Activated CD8-positive, alpha-beta memory T cell treated with anti-CD3 and anti-CD28 coated beads, Interleukin-2, amount 50 U/mL, for 24 hours (primary cell): ENCODE measurements around the gene TFDP2.
A peak's percentile ranks its signal among the peaks of the same experiment; 100 is the strongest.

Experiments
- DNase-seq: peaks from one replicate; pipeline ENCODE4 v3.0.0-alpha.2; 2020; ENCODE audit errors: extremely low read depth

TFDP2 gene

DNA sequence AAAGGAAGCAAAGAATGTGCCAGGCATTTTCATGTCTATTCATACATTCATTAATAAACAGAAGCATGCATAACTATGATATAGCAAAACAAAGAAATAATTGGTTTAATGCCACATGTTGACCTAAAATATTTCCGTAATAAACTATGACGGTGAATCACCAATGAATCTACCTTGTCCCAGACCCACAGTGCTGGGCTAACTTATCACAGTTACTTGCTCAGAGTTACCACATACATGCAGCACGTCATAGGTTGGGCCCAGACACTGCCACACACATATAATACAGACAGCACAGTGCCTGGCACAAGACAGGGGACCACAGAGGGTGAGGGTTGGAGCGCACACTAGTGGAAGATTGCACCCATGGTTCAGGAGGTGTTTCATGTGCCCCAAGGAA lies 186.0 kb downstream of the TFDP2 start:
- DNase-seq: no peak

DNA sequence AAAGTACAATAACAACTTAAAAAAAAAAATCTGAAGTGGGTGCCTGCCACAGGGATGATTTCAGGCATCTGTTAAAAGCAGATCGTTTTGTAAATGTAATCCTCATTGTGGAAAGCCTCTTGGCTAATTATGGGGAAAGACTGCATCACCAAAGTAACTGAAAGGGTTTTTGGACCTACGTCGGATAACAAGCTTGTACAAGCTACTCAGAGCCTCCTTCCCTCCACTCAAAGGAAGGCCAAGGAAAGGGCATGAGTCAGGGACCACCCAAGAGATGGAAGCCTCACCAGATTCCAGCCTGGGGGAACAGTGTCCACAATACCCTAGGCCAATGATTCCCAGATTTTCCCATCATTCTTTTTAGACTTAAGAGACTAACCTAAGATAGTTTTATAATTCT lies 188.6 kb downstream of the TFDP2 start:
- no peak for DNase-seq

DNA sequence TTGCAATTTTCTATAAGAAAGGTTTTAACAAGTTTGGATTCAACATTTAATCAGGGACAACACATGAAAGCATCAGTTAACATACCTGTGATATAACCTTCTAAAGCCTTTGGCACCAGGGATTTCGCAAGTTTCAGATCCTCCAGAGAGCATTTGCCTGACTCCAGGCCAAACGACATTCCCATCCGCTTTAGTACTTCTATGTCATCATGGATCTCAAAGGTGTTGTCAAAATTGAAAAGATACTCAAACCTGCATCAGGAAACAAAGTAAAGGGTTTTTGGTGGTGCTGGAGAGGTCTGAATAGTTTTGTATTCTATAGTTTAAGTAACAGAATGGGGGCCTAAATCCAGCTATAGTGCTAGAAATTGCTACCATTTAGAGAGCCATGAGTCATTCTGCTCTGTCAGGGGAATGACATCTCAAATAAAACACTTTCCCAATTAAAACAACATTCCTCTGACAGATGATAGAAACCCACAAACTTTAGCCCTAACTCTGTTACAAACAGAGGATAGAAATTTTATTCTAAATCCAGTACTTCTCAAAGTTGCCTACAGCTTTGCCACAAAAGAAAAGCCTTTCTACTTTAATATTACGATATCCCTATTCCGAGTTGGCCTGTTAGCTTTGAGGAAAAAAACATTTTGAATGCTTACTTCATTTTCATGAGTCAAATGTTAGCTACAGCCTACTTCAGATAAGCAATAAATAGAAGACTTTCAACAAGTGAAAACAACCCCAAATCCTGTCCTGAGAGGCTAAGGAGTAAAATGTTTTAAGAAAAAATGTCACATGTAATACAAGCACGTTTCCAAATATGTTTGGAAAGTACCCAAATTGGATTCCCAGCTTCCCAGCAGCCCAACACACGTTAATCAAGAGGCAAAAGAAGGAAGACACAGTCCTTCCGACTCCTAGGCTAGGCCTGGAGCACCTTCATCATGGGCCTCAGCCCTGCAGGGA lies 189.5 kb downstream of the TFDP2 start:
- DNase-seq: no peak

DNA sequence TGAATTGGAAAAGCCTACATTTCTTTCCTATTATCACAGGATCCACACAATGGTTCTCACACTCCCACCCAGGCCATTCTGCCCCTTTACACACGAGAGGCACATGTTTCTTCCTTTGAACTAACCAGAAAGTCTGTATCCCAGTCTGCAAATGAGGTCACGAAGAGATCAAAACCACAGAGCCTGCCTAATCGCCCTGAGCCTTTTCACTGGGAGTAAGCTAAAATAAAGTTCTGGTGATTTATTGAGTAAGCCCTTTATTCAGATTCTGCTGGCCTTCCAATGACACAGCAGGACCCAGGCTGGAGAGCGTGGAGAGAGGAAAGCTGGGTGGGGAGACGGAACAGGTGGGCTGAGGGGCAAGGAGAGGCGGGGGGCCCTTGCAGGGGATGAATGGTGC lies 194.2 kb downstream of the TFDP2 start:
- DNase-seq: no peak

DNA sequence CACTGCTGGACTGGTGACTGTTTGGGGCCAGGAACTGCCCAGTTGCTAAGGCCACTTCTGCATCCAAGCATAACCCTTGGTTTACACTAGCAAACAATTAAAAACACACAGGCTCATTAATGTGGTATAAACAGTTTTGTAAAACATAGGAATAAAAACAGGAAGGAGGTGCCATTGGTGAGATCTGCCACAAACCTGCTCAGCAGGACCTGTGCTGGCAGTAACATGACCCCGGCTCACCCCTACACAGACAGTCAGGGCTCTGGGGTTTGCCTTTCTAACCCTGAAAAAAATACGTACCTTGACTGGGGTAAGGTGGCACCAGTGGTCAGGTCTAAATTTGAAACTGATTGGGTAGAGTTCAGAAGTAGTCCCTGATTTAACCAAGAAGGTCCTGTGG lies 196.7 kb downstream of the TFDP2 start:
- no peak for DNase-seq

DNA sequence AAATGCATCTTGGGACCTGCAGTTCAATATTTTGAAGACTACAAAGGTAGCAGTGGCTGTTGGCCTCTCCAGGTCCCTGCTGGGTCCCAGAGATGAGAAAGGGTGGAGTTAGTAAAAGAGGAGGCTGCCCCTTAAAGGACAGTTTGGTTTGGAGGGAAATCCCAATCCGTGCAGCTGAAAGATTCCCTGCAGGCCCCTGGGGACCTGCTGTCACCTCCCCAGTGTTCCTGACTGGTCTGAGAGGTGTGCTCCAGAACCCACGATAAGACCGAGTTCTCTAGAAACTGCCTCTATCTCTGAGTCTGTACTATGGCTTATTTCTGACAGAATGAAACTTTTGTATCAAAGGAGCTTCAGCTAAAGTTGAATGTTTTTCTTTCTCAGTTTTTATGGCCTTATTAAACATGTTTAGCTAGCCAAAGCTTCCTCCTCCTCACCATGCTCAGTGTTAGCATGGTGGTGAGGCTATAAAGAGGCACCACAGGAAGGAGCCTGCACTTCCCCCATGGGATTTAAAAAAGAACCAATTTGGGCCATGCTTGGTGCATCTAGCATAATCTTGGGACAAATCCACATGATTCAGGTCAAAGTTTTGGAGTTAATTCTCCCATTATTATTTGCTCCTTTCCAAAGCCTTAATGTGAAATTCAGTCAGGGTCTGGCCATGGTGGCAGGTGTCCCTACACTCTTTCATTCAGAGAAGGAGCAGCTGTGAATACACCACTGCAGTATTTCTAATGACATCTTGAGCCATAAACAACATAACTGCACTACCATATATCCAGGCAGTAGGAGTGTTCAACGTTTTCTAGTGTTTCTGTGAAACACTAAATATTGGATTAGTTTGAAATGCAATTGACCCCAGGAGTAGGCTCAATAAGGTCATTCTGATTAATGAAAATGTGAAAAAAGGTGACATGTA lies 198.5 kb downstream of the TFDP2 start:
- no peak for DNase-seq

DNA sequence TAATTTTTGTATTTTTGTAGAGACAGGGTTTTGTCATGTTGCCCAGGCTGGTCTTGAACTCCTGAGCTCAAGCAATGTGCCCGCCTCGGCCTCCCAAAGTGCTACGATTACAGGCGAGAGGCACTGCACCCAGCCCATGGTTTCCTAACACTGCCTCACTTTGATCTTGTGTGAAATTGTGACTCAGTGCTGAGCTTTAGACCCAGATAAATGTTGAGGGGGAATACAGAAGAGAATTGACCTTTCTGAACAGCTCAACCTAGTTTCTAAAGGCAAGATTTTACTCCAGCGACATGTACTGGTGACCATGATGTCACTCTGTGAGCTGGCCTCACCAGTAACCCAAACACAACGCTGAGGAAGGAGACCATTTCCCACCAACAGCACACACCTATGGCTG lies 199.4 kb downstream of the TFDP2 start:
- no peak for DNase-seq

DNA sequence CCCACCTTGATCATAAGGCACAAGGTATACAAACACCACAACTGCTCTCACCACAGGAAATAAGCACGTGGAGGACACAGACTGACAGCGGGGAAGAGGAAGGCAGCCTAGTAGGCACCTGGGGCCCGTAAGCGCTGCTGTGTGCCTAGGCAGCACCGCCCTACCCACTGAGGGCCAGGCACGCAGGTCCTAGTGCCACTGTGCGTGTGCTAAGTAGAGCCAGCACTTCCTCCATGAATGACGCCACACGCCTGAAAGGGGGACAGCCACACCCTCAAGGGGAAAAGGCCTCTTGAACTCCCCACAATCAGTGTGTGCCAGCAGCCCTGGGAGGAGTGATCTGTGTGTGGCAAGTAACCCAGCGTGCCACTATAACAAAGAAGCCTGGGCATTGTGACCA lies 199.9 kb downstream of the TFDP2 start:
- DNase-seq: no peak

DNA sequence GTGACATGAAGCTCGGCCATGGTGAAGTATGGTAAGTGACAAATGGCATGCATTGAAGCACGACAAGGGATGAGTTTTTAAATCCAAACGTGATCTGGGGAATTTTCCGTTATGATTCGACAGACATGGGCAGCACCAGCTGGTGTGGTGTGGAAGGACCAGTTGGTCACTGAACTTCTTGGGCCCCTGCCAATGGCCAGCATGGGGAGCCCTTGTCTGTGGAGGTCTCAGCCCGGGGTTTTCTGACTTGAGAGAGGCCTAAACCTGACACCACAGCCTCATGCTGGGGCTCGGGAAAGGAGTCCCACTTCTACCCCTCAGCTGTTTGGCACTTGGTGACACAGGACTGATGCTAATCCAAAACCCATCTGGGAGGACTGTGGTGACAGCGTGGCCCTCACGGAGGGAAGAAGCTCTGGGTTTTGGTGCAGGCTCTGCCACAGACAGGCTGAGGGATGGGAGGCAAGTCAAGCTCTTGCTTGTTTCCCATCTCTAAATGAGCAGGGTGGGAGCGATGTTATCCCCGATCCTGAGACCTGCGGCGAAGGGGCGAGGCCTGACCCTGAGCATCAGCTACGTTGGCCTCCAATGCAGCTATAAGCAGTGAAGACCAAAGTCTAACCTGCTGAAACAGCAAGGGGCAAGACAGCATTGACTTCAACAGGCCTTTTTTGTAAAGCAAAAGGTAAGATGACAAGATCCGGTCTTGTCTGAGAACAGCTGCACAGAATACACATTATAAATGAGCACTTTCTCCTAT lies 203.4 kb downstream of the TFDP2 start:
- DNase-seq: no peak

DNA sequence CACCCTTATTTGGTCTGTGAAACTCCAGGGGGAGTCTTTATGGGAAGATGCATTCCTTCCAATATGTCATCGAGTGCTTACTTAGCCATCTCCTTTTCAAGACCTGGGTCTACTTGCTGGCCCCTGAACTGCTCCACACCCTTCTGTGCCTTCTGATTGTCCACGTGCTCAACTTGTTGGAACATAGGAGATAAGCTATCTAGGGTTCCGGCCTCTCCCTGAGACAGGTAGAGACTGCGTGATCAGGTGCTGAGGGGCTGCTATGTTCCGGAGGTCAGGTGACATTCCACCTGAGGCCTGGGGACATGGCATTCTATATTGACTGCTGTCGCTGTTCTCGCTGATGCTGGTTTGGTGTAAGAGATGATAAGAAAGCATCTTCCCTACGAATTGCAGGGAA lies 207.3 kb downstream of the TFDP2 start:
- no peak for DNase-seq

DNA sequence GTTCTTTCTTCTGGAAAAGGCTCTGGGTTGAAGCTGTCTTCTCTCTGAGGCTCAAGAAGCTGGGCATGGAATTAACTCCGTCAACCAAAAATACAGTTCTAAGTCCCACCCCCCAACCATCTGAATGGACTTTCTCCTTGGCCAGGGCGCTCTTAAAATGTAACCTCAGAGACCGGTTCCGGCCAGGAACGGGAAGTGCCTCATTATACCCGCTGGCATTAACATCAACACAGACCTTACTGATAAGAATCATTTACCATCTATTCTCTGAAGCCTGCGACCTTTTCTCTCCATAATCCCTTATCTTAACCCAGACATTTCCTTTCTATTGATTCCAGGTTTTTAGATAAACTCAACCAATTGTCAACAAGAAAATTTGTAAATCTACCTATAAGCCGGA lies 208.3 kb downstream of the TFDP2 start:
- no peak for DNase-seq

DNA sequence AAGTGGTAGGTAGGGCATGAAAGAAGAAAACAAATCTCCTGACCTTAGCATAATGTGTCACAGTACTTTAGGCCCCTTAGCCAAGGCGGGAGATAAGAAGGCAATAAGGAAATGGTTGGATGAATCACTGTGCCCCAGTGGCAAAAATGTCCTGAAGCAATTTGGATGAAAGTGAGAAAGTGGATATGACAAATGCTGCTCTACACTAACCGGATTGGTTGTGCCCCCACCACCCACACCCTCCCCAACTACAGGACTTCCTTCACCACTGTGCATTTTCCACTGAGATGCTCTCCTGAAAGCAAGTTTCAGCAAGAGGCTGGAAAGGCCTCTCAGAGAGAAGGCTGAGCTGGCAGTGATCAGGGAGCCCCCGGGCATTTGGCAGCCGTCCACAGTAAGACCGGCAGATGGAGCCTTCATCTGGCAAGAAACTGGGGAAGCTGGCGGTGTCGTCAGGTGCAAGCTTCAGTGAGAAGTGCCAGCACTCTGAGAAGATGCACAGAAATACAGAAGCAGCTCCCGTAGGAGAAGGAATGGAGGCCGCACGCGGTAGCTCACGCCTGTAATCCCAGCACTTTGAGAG lies 209.1 kb downstream of the TFDP2 start:
- peak; percentile 17 for DNase-seq

DNA sequence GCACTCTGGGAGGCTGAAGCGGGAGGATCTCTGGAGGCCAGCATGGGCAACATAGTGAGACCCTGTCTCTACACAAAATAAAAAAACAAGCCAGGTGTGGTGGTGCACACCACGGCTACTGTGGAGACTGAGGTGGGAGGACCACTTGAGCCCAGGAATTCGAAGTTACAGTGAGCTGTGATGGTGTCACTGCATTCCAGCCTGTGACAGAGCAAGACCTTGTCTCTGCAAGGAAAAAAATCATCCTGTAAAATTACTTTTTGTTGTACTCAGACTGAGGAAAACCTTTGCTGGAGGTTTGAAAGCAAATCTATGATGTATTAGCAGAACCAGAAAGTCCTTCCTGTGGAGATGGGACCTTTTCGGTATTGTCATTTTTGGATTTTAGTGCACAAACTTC lies 209.6 kb downstream of the TFDP2 start:
- no peak for DNase-seq

DNA sequence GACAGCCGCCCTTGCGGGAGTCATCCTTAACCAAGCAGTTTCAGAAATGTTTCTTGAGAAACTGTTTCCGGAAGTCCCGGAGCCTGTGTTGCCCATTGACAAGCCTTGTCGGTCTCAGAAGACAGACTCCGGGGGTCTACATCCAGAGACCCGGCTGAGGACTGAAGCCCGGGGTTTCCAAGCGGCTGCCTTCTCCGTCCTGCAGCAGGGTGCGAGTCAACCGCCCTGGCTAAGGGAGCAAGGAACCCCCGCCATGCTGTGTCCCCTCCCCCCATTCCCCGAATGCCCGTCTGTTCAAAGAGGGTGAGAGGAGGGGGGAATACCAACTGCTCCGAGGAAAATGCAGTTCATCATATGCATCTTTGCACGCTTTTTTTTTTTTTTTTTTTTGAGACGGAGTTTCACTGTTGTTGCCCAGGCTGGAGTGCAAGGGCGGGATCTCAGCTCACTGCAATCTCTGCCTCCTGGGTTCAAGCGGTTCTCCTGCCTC lies 211.3 kb downstream of the TFDP2 start:
- no peak for DNase-seq

DNA sequence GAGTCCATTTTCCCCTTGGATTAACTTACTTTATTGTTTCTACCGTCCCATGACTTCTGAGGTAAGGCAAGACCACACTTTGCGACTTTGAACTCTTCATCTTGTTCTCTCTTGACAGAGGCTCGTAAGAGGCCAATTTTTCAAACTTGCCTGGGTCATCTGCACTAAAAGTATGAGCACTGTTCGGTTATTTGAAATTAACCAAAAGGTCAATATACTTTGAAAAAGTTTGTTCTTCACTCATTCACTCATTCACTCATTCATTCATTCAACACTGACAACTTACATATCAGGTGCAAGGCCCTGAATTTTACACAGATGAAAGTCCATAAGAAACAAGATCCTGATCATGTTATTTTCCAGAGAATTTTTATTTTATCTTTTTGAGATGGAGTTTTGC lies 215.0 kb downstream of the TFDP2 start:
- no peak for DNase-seq

DNA sequence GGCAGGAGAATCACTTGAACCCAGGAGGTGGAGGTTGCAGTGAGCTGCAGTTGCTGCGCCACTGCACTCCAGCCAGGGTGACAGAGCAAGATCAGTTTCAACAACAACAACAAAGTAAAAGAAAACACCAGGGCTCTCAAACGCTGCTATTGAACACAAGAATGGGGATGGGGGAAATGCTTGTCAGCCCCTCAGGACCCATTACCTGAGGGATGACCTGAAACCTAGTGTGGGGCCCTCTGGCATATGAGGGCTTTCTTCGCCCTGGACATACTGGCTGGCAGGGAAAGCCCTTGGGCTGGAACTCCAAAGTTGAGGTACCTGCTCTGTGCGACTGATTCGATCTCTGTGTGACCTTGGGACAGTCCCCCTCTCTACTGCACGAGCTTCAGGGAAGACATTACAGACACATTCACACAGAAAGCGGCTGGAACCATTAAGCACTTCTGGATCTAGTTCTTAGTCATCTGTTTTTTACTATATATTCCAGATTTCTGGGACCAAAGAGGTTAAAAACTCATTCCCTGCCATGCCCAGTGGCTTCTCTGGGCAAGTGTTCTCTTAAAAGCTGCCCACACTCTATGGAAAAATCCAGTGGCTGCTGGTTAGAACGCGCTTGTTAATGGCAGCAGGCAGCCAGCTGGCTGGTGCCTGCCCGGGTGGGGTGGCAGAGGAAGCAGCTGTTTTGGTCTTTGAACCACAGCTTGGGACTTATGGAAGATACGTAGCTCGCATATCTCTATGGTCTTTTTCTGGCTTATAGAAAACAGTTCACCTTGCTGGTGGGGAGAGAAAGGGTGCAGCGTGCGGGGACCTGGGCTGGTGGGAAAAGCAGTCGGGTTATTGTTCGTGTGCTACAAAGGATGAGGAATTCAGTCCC lies 215.7 kb downstream of the TFDP2 start:
- no peak for DNase-seq

DNA sequence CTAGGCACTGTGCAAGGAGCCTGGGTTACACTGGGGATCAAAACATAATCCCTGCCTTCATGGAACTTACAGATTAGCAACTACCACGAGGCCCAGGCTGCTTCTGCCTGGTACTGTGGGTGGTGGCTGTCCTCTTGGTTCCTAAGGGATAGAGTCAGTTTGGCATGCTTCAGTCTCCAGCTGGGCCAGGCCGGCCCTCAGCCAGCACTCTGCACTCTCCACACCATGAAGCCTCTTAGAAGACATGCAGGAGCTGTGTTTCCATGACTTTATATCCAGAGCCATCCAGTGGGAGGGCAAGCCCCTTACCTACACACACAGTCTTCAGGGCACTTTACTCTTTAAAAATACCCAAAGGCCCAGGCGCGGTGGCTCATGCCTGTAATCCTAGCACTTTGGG lies 218.5 kb downstream of the TFDP2 start:
- DNase-seq: no peak

DNA sequence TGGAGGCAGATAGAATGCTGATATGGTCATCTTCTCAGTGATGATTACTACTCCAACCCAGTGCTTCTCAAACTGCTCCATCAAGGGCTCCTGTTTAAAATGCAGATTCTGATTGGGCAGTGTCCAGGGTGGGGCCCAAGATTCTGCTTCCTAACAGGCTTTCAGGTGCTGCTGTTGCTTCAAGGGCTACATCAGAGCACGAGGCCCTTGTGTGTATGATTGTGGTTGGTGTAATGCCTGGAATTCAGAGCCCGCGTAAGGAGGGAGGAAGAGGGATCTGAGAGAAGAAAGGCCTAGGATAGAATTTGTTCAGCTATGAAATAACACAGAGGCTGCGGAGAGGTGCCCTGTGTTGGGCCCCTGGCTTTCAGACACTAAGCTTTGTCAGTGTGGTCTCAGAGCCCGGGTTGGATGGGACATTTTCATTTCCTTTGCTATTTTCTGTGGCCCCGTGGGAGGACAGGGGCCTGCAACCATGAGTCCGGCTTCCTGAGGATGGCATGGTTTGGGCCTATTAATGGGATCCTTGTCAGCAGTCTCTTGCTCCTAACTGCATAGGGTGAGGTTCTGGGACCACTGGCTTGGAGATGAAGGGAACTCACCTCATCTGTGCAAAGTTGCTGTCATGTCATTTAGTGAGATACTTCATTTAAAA lies 219.9 kb downstream of the TFDP2 start:
- no peak for DNase-seq

DNA sequence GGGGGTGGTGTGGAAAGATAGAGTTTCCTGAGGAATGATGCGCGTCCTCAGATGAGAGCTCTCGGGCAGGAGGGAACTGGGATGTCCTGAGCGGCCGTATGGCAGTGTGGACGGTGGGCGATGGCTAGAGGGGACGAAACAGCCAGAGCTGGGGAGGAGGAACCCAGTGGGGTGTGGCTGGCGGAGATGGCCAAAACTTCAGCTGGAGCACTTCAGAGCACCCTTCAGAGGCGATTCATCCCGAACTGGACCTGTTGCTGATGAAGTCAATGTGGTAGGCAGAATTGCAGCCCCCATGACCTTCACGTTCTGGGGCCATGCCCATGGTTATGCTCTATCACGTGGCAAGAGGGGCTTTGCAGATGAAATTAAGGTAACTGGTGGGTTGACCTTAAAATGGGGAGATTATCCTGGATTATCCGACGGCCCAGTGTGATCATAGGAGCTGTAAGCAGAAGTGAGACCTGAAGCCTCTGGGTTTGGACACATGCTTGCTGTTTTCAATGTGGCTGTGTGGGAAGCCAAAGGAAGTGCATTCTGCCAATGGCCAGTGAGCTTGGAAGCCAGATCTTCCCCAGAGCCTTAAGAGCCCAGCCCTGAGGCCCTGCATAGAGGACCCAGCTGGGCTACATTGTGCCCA lies 220.6 kb downstream of the TFDP2 start:
- DNase-seq: no peak
